Glutamatergic neuron (in vitro differentiated cells): ENCODE data around the gene EMILIN1. TPM values are rescaled to one million over a fixed set of nuclear protein-coding genes. Genes with fewer than 3 reads are reported as not detected.

Experiments
- DNase-seq: peaks from one replicate; pipeline ENCODE4 v3.0.0; 2022
- H3K27ac Mint-ChIP-seq: one replicate; pipeline ENCODE4 v1.8.0; 2020; ENCODE audit warnings: mild to moderate bottlenecking, mixed read lengths, inconsistent platforms; ENCODE audit not compliant: unreplicated experiment
- H3K27me3 Mint-ChIP-seq: one replicate; pipeline ENCODE4 v1.8.0; 2020; ENCODE audit warnings: mild to moderate bottlenecking, moderate library complexity, mixed read lengths, inconsistent platforms; ENCODE audit not compliant: unreplicated experiment
- H3K36me3 Mint-ChIP-seq: one replicate; pipeline ENCODE4 v1.8.0; 2020; ENCODE audit warnings: mild to moderate bottlenecking, mixed read lengths, inconsistent platforms; ENCODE audit not compliant: unreplicated experiment
- H3K4me1 Mint-ChIP-seq: one replicate; pipeline ENCODE4 v1.8.0; 2020; ENCODE audit warnings: mild to moderate bottlenecking, low read depth, mixed read lengths, inconsistent platforms; ENCODE audit not compliant: unreplicated experiment
- H3K4me3 Mint-ChIP-seq: one replicate; pipeline ENCODE4 v1.8.0; 2020; ENCODE audit warnings: mild to moderate bottlenecking, mixed read lengths, inconsistent platforms; ENCODE audit not compliant: unreplicated experiment
- H3K9me3 Mint-ChIP-seq: one replicate; pipeline ENCODE4 v1.8.0; 2020; ENCODE audit warnings: mild to moderate bottlenecking, moderate library complexity, mixed read lengths, inconsistent platforms; ENCODE audit not compliant: unreplicated experiment
- total RNA-seq: library from RNA; stranded (reverse); fragmentation: NEBNext Ultra II Directional; extraction: Animal tissue kit (Norgen Biotek cat#: 25700); gene quantifications from one replicate; pipeline ENCODE4 v1.2.1, GENCODE V29; 2021; ENCODE audit not compliant: unreplicated experiment
- TF ChIP-seq, protein P1 (sequence below): fragments of 200-600 bp; sonication (generic); IDR thresholded peaks from one replicate; pipeline ENCODE4 v1.5.0; 2021; ENCODE audit not compliant: partially characterized antibody, unreplicated experiment

EMILIN1 gene
- total RNA-seq, 1 donor from 2014 or later: 3.2 TPM

DNA sequence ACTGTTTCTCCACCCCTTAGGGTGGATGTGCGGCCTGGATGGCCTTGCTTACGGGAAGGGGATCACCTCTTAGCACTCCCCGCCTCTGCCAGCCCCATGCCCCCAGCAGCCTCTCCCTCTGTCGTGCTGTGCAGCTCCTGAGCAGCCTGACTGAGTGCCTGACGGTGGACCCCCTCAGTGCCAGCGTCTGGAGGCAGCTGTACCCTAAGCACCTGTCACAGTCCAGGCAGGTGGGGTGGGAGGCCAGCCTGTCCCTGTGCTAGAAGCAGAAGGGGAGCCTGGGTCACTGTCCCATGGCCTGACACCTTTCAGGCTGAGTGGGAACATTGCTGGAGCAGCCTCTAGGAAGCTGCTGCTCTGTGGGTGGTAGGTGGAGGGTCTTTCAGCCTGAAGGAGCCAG, 40.4 kb upstream of the EMILIN1 start:
- H3K4me3 Mint-ChIP-seq: no peak overlapping the region
- peaks cover 8% of the 10 kb centered on the region for H3K4me1 Mint-ChIP-seq
- H3K36me3 Mint-ChIP-seq: no peaks in the 10 kb centered on the region
- H3K27ac Mint-ChIP-seq: no peak overlapping the region
- H3K27me3 Mint-ChIP-seq: peaks cover 2% of the 10 kb centered on the region
- TF ChIP-seq, protein P1, sequence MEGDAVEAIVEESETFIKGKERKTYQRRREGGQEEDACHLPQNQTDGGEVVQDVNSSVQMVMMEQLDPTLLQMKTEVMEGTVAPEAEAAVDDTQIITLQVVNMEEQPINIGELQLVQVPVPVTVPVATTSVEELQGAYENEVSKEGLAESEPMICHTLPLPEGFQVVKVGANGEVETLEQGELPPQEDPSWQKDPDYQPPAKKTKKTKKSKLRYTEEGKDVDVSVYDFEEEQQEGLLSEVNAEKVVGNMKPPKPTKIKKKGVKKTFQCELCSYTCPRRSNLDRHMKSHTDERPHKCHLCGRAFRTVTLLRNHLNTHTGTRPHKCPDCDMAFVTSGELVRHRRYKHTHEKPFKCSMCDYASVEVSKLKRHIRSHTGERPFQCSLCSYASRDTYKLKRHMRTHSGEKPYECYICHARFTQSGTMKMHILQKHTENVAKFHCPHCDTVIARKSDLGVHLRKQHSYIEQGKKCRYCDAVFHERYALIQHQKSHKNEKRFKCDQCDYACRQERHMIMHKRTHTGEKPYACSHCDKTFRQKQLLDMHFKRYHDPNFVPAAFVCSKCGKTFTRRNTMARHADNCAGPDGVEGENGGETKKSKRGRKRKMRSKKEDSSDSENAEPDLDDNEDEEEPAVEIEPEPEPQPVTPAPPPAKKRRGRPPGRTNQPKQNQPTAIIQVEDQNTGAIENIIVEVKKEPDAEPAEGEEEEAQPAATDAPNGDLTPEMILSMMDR: no peak
- H3K9me3 Mint-ChIP-seq: peaks cover 3% of the 10 kb centered on the region
- DNase-seq: no peak

DNA sequence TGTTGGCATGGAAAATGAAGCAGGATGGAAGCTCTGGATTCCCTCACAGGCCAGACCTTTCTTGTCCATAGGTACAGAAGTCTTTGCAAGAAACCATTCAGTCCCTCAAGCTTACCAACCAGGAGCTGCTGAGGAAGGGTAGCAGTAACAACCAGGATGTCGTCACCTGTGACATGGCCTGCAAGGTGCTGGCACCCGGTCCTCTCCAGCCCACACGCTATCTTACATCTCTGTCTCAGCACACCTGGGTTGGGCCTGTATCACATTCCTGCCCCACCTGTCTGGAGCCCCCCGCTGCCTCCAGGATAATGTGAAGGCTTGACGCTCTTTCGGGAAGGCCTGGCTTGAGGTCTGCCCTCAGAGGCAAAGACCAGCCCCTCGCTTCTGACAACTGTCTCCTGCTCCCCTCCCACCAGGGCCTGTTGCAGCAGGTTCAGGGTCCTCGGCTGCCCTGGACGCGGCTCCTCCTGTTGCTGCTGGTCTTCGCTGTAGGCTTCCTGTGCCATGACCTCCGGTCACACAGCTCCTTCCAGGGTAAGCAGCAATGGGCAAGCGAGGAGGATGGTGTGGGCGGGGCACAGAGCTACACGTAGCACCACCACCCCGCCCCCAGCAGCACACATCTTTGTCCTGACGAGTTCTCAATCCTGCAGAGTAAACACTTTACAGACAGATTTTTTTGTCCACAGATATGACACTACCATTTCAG, 39.6 kb upstream of the EMILIN1 start:
- peaks cover 2% of the 10 kb centered on the region for H3K27me3 Mint-ChIP-seq
- no peak overlapping the region for H3K27ac Mint-ChIP-seq
- no peak overlapping the region for H3K4me3 Mint-ChIP-seq
- TF ChIP-seq, protein P1: no peak
- H3K4me1 Mint-ChIP-seq: peaks cover 4% of the 10 kb centered on the region
- H3K9me3 Mint-ChIP-seq: peaks cover 3% of the 10 kb centered on the region
- H3K36me3 Mint-ChIP-seq: no peaks in the 10 kb centered on the region
- no peak for DNase-seq

DNA sequence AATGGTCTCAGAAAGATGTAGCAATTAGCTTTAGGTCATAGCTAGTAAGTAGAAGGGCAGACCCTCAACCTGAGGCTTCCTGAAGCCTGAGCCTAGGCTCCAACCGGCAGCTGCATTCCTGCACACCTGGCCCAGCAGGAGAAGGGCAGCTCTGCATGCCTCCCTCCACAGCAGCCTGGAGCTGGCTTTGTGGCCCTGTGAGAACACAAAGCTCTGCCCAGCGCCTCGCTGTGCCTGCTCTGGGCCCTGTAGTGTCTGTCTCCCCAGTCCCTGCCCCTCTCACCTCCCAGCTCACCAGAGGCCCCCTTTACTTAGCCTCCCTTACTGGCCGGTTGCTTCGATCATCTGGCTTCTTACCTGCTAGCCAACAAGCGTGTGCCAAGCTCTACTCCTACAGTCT, 39.0 kb upstream of the EMILIN1 start:
- Mint-ChIP-seq H3K4me3 (no peak overlapping the region), H3K4me1 (no peaks in the 10 kb centered on the region), H3K36me3 (no peaks in the 10 kb centered on the region), H3K9me3 (peaks cover 3% of the 10 kb centered on the region), H3K27ac (no peak overlapping the region), H3K27me3 (peaks cover 2% of the 10 kb centered on the region)
- TF ChIP-seq, protein P1: no peak
- no peak for DNase-seq

DNA sequence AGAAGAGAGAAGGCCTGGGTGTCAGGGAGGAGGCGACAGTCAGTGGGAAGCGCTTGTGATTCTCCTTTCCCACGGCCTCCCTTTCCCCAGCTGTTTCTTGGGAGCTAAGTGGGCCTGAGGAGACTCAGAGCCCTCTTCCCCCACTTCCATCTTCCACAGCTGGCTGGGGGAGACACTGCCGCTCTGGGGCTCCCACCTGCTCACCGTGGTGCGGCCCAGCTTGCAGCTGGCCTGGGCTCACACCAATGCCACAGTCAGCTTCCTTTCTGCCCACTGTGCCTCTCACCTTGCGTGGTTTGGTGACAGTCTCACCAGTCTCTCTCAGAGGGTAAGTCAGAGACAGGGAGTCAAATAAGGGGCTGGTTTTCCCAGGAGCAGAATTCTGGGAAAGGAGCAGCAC, 38.5 kb upstream of the EMILIN1 start:
- Mint-ChIP-seq H3K36me3 (no peaks in the 10 kb centered on the region), H3K27ac (no peak overlapping the region), H3K4me1 (no peaks in the 10 kb centered on the region), H3K27me3 (peaks cover 2% of the 10 kb centered on the region), H3K4me3 (no peak overlapping the region), H3K9me3 (peaks cover 3% of the 10 kb centered on the region)
- TF ChIP-seq, protein P1: no peak
- no peak for DNase-seq

DNA sequence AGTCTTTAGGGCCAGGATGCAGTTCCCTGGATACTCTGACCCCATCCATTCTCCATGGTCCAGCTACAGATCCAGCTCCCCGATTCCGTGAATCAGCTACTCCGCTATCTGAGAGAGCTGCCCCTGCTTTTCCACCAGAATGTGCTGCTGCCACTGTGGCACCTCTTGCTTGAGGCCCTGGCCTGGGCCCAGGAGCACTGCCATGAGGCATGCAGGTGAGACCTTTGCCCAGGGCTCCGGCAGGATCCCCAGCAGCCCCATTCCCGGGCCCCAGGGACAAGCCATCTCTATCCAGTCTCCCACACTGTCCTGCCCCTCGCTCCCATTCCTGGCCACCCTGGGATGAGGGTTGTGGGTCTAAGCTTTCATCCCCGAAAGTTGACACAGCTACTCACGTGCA, 38.1 kb upstream of the EMILIN1 start:
- no peak for DNase-seq
- TF ChIP-seq, protein P1: no peak
- Mint-ChIP-seq H3K36me3 (no peaks in the 10 kb centered on the region), H3K27me3 (peaks cover 2% of the 10 kb centered on the region), H3K4me1 (no peaks in the 10 kb centered on the region), H3K9me3 (peaks cover 3% of the 10 kb centered on the region), H3K27ac (no peak overlapping the region), H3K4me3 (no peak overlapping the region)
